WI38 (cell line): ENCODE results near the gene EMILIN1.

Experiments used
- H3K4me3 ChIP-seq: 2 replicates; pipeline ENCODE4 v1.5.1; 2011; ENCODE audit warnings: low read depth, mild to moderate bottlenecking, control low read depth, low read length
- CTCF ChIP-seq: IDR thresholded peaks from 2 replicates; pipeline ENCODE4 v1.5.1; 2012; ENCODE audit warnings: low read depth, mild to moderate bottlenecking, control low read depth, low read length

The EMILIN1 gene

GRCh38 chr2:27086090-27086723 is 7.8 kb downstream of the EMILIN1 start:
- TF ChIP-seq CTCF, result peak; percentile 49
- peak overlapping the region; percentile 51 for H3K4me3 ChIP-seq

- H3K4me3 ChIP-seq, result peak within 1 kb of the TSS; percentile 51
- no peak for TF ChIP-seq CTCF
Measured at GRCh38 chr2:27086724-27087593, 8.5 kb downstream of the EMILIN1 start, which contains the start of gene KHK. TSS of gene KHK (plus strand) at chr2:27086772. CDS start at chr2:27087260, 488 bp downstream.

DNA sequence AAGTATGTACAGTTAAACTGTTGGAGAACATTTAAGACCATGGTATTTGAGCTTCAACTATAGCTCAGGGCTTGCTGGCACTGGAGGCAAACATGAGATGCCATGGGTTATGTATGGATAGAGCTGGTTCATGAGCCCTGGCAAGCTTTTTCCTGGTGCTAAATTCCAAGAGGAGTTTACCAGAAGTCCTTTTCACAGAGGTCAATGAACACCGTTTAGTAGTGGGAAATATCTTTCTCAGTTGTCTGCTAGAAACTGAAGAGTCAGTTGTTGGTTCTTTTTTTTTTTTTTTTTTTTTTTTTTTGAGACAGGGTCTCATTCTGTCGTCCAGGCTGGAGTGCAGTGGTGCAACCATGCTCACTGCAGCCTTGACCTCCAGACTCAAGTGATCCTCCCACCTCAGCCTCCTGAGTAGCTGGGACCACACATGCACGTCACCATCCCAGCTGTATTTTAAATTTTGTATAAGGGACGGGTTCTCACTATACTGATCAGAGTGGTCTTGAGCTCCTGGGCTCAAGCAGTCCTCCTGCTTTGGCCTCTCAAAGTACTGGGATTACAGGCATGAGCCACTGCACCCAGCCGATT is 9.5 kb downstream of the EMILIN1 start:
- no peak overlapping the region for H3K4me3 ChIP-seq
- no peak for TF ChIP-seq CTCF

DNA sequence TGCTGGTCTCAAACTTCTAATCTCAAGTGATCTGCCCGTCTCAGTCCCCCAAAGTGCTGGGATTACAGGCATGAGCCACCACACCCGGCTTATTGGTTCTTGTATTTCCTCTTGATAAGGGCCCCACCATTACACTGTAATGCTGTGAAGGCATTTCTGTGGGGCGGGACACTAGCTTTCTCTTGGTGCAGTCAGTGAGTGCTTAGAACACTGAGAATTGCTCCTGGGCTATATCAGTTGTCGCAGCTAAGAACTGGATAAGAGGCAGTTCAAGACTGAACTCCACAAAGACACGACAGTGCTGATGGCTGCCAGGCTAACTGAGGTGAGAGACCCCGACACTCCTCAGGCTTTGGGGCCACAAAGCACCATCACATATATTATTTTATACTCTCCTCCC is 10.2 kb downstream of the EMILIN1 start:
- H3K4me3 ChIP-seq, result no peak overlapping the region
- no peak for TF ChIP-seq CTCF

- TF ChIP-seq CTCF, result no peak
- no peak overlapping the region for H3K4me3 ChIP-seq
Measured at GRCh38 chr2:27089111-27089954, 10.9 kb downstream of the EMILIN1 start.

GRCh38 chr2:27091746-27092695 is 13.6 kb downstream of the EMILIN1 start:
- no peak overlapping the region for H3K4me3 ChIP-seq
- no peak for TF ChIP-seq CTCF
